Endothelial cell of umbilical vein (primary cell): ENCODE measurements around the gene JPH3. TPM values are rescaled to one million over a fixed set of nuclear protein-coding genes. Genes with fewer than 3 reads are reported as not detected.

Experiments used
- BruUV-seq: library from RNA; stranded (reverse); fragments of 400-500 nt; replicated peaks from 2 replicates; lab custom pipeline; 2021; lab: Mats Ljungman, UMichigan
- CTCF ChIA-PET: fragments of 300-600, 350-600 bp; sonication (Branson Sonifier 250); formaldehyde crosslinking; loops from one replicate; lab custom pipeline; 2021; ENCODE audit warnings: antibody characterized with exemption, inconsistent platforms; lab: Charles Lee
- POLR2A ChIA-PET: fragments of 300-600, 350-600 bp; sonication (Branson Sonifier 250); formaldehyde crosslinking; loops from one replicate; lab custom pipeline; 2021; ENCODE audit warnings: antibody characterized with exemption, inconsistent platforms; lab: Charles Lee
- DNase-seq: peaks from one replicate; pipeline ENCODE4 v3.0.0-alpha.2; 2011; ENCODE audit warnings: low read depth, low spot score
- FAIRE-seq: peaks from 2 replicates; lab custom pipeline; 2011; peaks lifted over from hg19 to GRCh38; lab: Jason Lieb, UNC
- H2AFZ ChIP-seq: 2 replicates; pipeline ENCODE4 v1.6.0; 2012; ENCODE audit warnings: low read depth, low read length, control low read depth, inconsistent platforms
- H3K27ac ChIP-seq: 2 replicates; pipeline ENCODE4 v1.5.1; 2011; ENCODE audit warnings: low read depth, mild to moderate bottlenecking, control low read depth, low read length, moderate library complexity; ENCODE audit not compliant: insufficient read depth
- H3K27me3 ChIP-seq, 2 experiments: 2 replicates each; pipeline versions ENCODE4 v1.6.0 to v1.6.1; 2011; ENCODE audit warnings: low read length in 2 of 2, mixed read lengths in 1 of 2; ENCODE audit not compliant: control insufficient read depth in 2 of 2, insufficient read depth in 2 of 2
- H3K36me3 ChIP-seq, 2 experiments: 2 replicates in 1 of 2; 3 replicates in 1 of 2; pipeline ENCODE4 v1.5.1; 2011; ENCODE audit warnings: low read length in 2 of 2, mild to moderate bottlenecking in 1 of 2, moderate library complexity in 1 of 2; ENCODE audit not compliant: control insufficient read depth in 2 of 2, insufficient read depth in 2 of 2; ENCODE audit errors: extremely low read depth in 1 of 2
- H3K4me1 ChIP-seq: 3 replicates; pipeline ENCODE4 v1.5.1; 2011; ENCODE audit warnings: mild to moderate bottlenecking, low read length; ENCODE audit not compliant: control insufficient read depth, insufficient read depth; ENCODE audit errors: extremely low read depth
- H3K4me2 ChIP-seq: 2 replicates; pipeline ENCODE4 v1.6.1; 2011; ENCODE audit warnings: low read length, control low read depth, mixed read lengths; ENCODE audit not compliant: insufficient read depth
- H3K4me3 ChIP-seq, 3 experiments: fragments of 200-600 bp in 1 of 3; sonication (generic), shearing (Covaris generic) in 1 of 3; replicated peaks in 1 of 3; 2 replicates each; pipeline ENCODE4 v1.5.1; 2011 to 2016; ENCODE audit warnings: control low read depth in 3 of 3, low read length in 3 of 3, mild to moderate bottlenecking in 2 of 3, inconsistent platforms in 1 of 3, low read depth in 1 of 3, moderate library complexity in 1 of 3; ENCODE audit not compliant: insufficient read depth in 1 of 3
- H3K79me2 ChIP-seq: 2 replicates; pipeline ENCODE4 v1.6.0; 2012; ENCODE audit warnings: low read length, inconsistent platforms; ENCODE audit not compliant: control insufficient read depth, insufficient read depth
- H3K9ac ChIP-seq: replicated peaks from 2 replicates; pipeline ENCODE3; 2011; ENCODE audit warnings: low read length, control low read depth; ENCODE audit not compliant: insufficient read depth; ENCODE audit errors: extremely low read depth
- H3K9me1 ChIP-seq: replicated peaks from 3 replicates; pipeline ENCODE4 v1.6.0; 2011; ENCODE audit warnings: mild to moderate bottlenecking, low read length; ENCODE audit not compliant: control insufficient read depth, insufficient read depth; ENCODE audit errors: extremely low read depth
- H3K9me3 ChIP-seq: replicated peaks from 2 replicates; pipeline ENCODE4 v1.5.1; 2012; ENCODE audit warnings: low read length, inconsistent platforms; ENCODE audit not compliant: control insufficient read depth, insufficient read depth
- H4K20me1 ChIP-seq: replicated peaks from 2 replicates; pipeline ENCODE3; 2011; ENCODE audit warnings: mild to moderate bottlenecking, low read length; ENCODE audit not compliant: control insufficient read depth, insufficient read depth; ENCODE audit errors: extremely low read depth
- EZH2 ChIP-seq: IDR thresholded peaks from 2 replicates; pipeline ENCODE4 v1.6.1; 2012; ENCODE audit warnings: borderline replicate concordance, low read depth, mild to moderate bottlenecking, moderate library complexity, low read length, inconsistent platforms; ENCODE audit not compliant: severe bottlenecking
- FOS ChIP-seq: IDR thresholded peaks from 2 replicates; pipeline ENCODE4 v1.6.1; 2011; ENCODE audit warnings: mild to moderate bottlenecking, low read length, moderate library complexity, borderline replicate concordance; ENCODE audit not compliant: insufficient read depth
- GATA2 ChIP-seq: IDR thresholded peaks from 2 replicates; pipeline ENCODE4 v1.7.0; 2011; ENCODE audit warnings: low read depth, mild to moderate bottlenecking, moderate library complexity, mixed read lengths, low read length; ENCODE audit not compliant: insufficient read length, insufficient read depth
- JUN ChIP-seq: IDR thresholded peaks from 2 replicates; pipeline ENCODE4 v1.6.1; 2011; ENCODE audit warnings: borderline replicate concordance, low read depth; ENCODE audit not compliant: insufficient read length, insufficient read depth
- MYC ChIP-seq: IDR thresholded peaks from one replicate; pipeline ENCODE4 v1.6.1; 2011; ENCODE audit warnings: mild to moderate bottlenecking, low read depth, low read length
- POLR2A ChIP-seq: IDR thresholded peaks from 2 replicates; pipeline ENCODE4 v1.6.1; 2012; ENCODE audit warnings: low read depth, mild to moderate bottlenecking, control low read depth, low read length
- POLR2AphosphoS5 ChIP-seq: IDR thresholded peaks from 2 replicates; pipeline ENCODE4 v1.6.1; 2012; ENCODE audit warnings: low read depth, mild to moderate bottlenecking, control low read depth, low read length, moderate library complexity; ENCODE audit not compliant: insufficient read depth
- dilution Hi-C: fragments of 300-500 bp; cut with MboI; formaldehyde crosslinking; loops from one replicate; pipeline ENCODE4 v1.15.0; 2019; ENCODE audit warnings: low sequenced_read_pairs; ENCODE audit not compliant: extremely low pct_ligation_motif_present
- intact Hi-C: fragments of 100-400 bp; cut with micrococcal nuclease; formaldehyde crosslinking; loops from one replicate; pipeline ENCODE4 v1.10.0; 2022
- polyA plus RNA-seq, 4 experiments: library from polyadenylated mRNA; depleted of rRNA in 3 of 4; stranded (reverse) in 3 of 4; unstranded in 1 of 4; fragments of >200 nt; gene quantifications; 2 replicates each; pipeline versions ENCODE4 v1.2.1 to v1.2.3, GENCODE V29; 2011 to 2012; ENCODE audit warnings: missing spikeins in 1 of 4
- total RNA-seq: library from RNA; stranded (reverse); gene quantifications from 2 replicates; pipeline ENCODE4 v1.2.3, GENCODE V29; 2021
- TF ChIP-seq, protein P1 (sequence below), 2 donors: IDR thresholded peaks; 1 replicate in 1 of 2; 2 replicates in 1 of 2; pipeline ENCODE4 v1.5.1; 2011; ENCODE audit warnings: low read length in 2 of 2, mild to moderate bottlenecking in 2 of 2, moderate library complexity in 2 of 2, control low read depth in 1 of 2, inconsistent platforms in 1 of 2, low read depth in 1 of 2; ENCODE audit not compliant: insufficient read depth in 1 of 2; ENCODE audit errors: extremely low read depth in 1 of 2
- TF ChIP-seq, protein P2 (sequence below): IDR thresholded peaks from 2 replicates; pipeline ENCODE4 v1.6.1; 2011; ENCODE audit not compliant: insufficient read depth, insufficient read length

The JPH3 gene
- total and polyA plus RNA-seq, 2 donors (not counting 3 experiments of a cell fraction or from before 2014, with no cell fraction given): 0.22 to 0.30 TPM

DNA sequence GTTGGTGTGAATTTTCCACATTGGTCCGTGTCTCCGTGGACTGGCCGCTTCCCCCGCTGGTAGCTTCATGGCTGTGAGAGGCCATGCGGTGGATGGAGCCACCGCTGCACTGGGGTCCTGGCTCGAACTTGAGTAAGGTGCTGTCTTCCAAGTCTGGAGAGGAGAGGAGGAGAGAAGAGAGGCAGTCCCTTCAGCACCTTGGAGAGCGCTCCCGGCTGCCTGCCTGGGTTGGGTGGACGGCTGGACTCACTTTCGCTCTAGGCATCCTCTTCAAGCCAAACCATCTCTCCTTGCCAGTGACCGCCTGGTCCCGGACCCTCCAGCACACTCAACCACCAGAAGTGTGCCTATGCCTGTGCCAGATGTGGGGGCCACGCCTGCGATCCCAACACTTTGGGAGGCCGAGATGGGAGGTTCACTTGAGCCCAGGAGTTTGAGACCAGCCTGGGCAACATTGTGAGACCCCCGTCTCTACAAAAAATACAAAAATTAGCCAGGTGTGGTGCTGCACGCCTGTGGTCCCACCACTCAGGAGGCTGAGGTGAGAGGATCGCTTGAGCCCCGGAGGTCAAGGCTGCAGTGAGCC lies 6.2 kb downstream of the JPH3 start:
- ChIA-PET CTCF (no interaction called here), POLR2A (no interaction called here)
- peak; percentile 51 for DNase-seq
- H2AFZ ChIP-seq: no peak overlapping the region
- dilution Hi-C loops (no loop called here), intact Hi-C loops (no loop called here)
- H3K9ac ChIP-seq: no peak overlapping the region
- H3K9me3 ChIP-seq: no peaks in the 10 kb centered on the region
- no peaks in the 10 kb centered on the region for H4K20me1 ChIP-seq
- H3K27me3 ChIP-seq: peaks cover 16 to 17% of the 10 kb centered on the region in 2 experiments
- H3K4me1 ChIP-seq: no peaks in the 10 kb centered on the region
- TF ChIP-seq GATA2 (no peak), JUN (no peak), POLR2AphosphoS5 (no peak), EZH2 (no peak), FOS (no peak), MYC (no peak), POLR2A (no peak)
- TF ChIP-seq, protein P1, sequence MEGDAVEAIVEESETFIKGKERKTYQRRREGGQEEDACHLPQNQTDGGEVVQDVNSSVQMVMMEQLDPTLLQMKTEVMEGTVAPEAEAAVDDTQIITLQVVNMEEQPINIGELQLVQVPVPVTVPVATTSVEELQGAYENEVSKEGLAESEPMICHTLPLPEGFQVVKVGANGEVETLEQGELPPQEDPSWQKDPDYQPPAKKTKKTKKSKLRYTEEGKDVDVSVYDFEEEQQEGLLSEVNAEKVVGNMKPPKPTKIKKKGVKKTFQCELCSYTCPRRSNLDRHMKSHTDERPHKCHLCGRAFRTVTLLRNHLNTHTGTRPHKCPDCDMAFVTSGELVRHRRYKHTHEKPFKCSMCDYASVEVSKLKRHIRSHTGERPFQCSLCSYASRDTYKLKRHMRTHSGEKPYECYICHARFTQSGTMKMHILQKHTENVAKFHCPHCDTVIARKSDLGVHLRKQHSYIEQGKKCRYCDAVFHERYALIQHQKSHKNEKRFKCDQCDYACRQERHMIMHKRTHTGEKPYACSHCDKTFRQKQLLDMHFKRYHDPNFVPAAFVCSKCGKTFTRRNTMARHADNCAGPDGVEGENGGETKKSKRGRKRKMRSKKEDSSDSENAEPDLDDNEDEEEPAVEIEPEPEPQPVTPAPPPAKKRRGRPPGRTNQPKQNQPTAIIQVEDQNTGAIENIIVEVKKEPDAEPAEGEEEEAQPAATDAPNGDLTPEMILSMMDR (IDR thresholded peaks at IDR 0.05; ENCODE audit: extremely low read depth in 1 of 2, insufficient read depth in 1 of 2, low read depth in 1 of 2, low read length in 2 of 2): no peak
- TF ChIP-seq, protein P2, sequence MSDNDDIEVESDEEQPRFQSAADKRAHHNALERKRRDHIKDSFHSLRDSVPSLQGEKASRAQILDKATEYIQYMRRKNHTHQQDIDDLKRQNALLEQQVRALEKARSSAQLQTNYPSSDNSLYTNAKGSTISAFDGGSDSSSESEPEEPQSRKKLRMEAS: no peak
- H3K36me3 ChIP-seq: no peaks in the 10 kb centered on the region
- FAIRE-seq: peak; percentile 70
- no TSS peak for BruUV-seq
- no peak overlapping the region for H3K4me2 ChIP-seq
- H3K4me3 ChIP-seq: no peak overlapping the region
- H3K9me1 ChIP-seq: no peaks in the 10 kb centered on the region
- H3K27ac ChIP-seq: no peak overlapping the region
- no peaks in the 10 kb centered on the region for H3K79me2 ChIP-seq
